Erythroblast (primary cell): ENCODE data around the gene PIGA.

ENCODE experiments used
- GATA1 ChIP-seq: IDR thresholded peaks from 2 replicates; pipeline ENCODE4 v1.6.1; 2011; ENCODE audit warnings: low read depth, mild to moderate bottlenecking, control low read depth, low read length, moderate library complexity
- POLR2A ChIP-seq: IDR thresholded peaks from 2 replicates; pipeline ENCODE4 v1.6.1; 2011; ENCODE audit warnings: mild to moderate bottlenecking, low read length

DNA sequence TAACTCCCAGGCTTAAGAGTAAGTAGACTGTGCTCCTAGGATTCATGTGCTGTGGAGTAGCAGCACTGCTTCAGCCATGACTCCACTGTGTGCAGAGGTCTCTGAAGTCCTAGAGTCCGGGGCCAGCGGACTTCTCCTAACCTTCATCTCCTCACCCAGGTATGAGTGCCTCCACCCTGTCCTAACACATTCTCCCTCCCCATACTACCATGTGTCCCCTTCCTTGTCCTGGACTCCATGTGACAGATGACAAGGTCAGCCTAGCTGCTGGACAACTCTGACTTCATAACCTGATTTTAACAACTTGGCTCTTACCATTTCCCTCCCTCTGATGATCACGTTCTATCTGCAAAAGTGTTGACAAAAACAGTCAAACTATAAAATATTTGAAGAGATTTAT, 36.5 kb downstream of the PIGA start:
- TF ChIP-seq POLR2A (no peak), GATA1 (no peak)
